Heart left ventricle (tissue), 16 donors: ENCODE results near the gene CD99L2. TPM values are rescaled to one million over a fixed set of nuclear protein-coding genes. Genes with fewer than 3 reads are reported as not detected.

Experiments
- ATAC-seq, 4 donors: fragments of 200-7000 bp; cut with Tn5 transposase; one replicate each; pipeline ENCODE4 v1.9.1; 2020 to 2022; ENCODE audit warnings: moderate library complexity in 4 of 4, mild to moderate bottlenecking in 3 of 4, moderate number of reproducible peaks in 1 of 4
- DNase-seq, 5 donors: peaks; one replicate each; pipeline ENCODE4 v3.0.0-alpha.2; 2020
- H3K27ac ChIP-seq, 12 donors: fragments of 200-600 bp; sonication (generic) in 4 of 12; one replicate each; pipeline versions ENCODE4 v1.5.0 to v1.8.0; 2016 to 2022; ENCODE audit warnings: mild to moderate bottlenecking in 2 of 12
- H3K27me3 ChIP-seq, 9 donors: fragments of 200-600 bp; sonication (generic) in 2 of 9; one replicate each; pipeline versions ENCODE4 v1.5.1 to v1.8.0; 2016 to 2022; ENCODE audit warnings: mild to moderate bottlenecking in 3 of 9
- H3K36me3 ChIP-seq, 9 donors: fragments of 200-600 bp; sonication (generic) in 2 of 9; one replicate each; pipeline versions ENCODE4 v1.5.0 to v1.8.0; 2018 to 2022; ENCODE audit warnings: mild to moderate bottlenecking in 2 of 9
- H3K4me1 ChIP-seq, 12 donors: fragments of 200-600 bp; sonication (generic) in 4 of 12; one replicate each; pipeline versions ENCODE4 v1.5.0 to v1.8.0; 2016 to 2022; ENCODE audit warnings: mild to moderate bottlenecking in 3 of 12
- H3K4me3 ChIP-seq, 12 donors: fragments of 200-600 bp; sonication (generic) in 4 of 12; one replicate each; pipeline versions ENCODE4 v1.5.0 to v1.8.0; 2017 to 2022; ENCODE audit warnings: mild to moderate bottlenecking in 9 of 12, moderate library complexity in 4 of 12
- H3K9me3 ChIP-seq, 12 donors: fragments of 200-600 bp; sonication (generic) in 4 of 12; one replicate each; pipeline versions ENCODE4 v1.5.0 to v1.8.0; 2016 to 2022; ENCODE audit warnings: mild to moderate bottlenecking in 1 of 12
- POLR2A ChIP-seq, 2 donors: fragments of 450-650 bp; IDR thresholded peaks; one replicate each; pipeline ENCODE4 v1.6.1; 2017; ENCODE audit warnings: antibody characterized with exemption in 2 of 2, mild to moderate bottlenecking in 2 of 2, moderate library complexity in 2 of 2
- WGBS, 4 donors: extraction: QIAGEN DNeasy Blood & Tissue Kit in 2 of 4; methylation state at CpG; one replicate each; pipeline versions ENCODE4 v1.1.5 to v1.1.7; 2013 to 2018; 5-methylcytosine and 5-hydroxymethylcytosine counted together
- intact Hi-C, 10 donors: fragments of 100-400 bp; cut with DNase I; formaldehyde crosslinking; loops; one replicate each; pipeline versions ENCODE4 v1.11.1 to v1.14.2; 2022
- polyA plus RNA-seq, 2 donors: library from polyadenylated mRNA; stranded (reverse); fragments of 200-250 nt; gene quantifications; one replicate each; pipeline ENCODE4 v1.2.3, GENCODE V29; 2013
- total RNA-seq, 9 donors: library from RNA; depleted of rRNA in 2 of 9; stranded (reverse); fragments of >200 nt in 2 of 9; fragmentation: NEBNext Ultra II Directional in 3 of 9; extraction: Animal tissue kit (Norgen Biotek cat#: 25700) in 3 of 9; gene quantifications; one replicate each; pipeline versions ENCODE4 v1.1.0 to v1.2.4, GENCODE V29; 2016 to 2023
- TF ChIP-seq, protein P1 (sequence below), 12 donors: fragments of 200-600 bp; sonication (generic) in 4 of 12; IDR thresholded peaks; one replicate each; pipeline versions ENCODE4 v1.5.0 to v1.8.0; 2018 to 2022; ENCODE audit warnings: antibody characterized with exemption in 12 of 12, mild to moderate bottlenecking in 5 of 12
- donor health status: ischemic (EF 13 %, LVEDD 7.1; RV severe dilation, severe dysfunction).
- donor health status: healthy with polysubstance abuse.
- donor health status: DM: no; HTN: yes; CAD: no.
- donor health status: DM: no; HTN: no; CAD: no.
- donor health status: ischemic (EF 25% LVEDD 6.9; RV normal size, moderate dysfunction).
- donor health status: ischemic (EF 25% LVEDD 5.7; RV mildly dilated, moderate dysfunction).
- donor health status: healthy.
- donor health status: DM: yes; HTN: yes; CAD: no.
- donor health status: ischemic (EF 35%, LVEDD 5.7; RV mildly dilated, moderate dysfunction).
- donor health status: nonischemic (EF 11% LVEDD 7.7; RV severe dilation, severe dysfunction).
- donor health status: DM: yes; HTN: yes; CAD: no.
- donor health status: PGD.
- donor health status: ischemic (EF 29% LVEDD 5.4; RV normal size, mild dysfunction).
- donor health status: nonischemic (EF 23%, LVEDD 6.1; RV moderate dilation, normal function).

The CD99L2 gene
- total and polyA plus RNA-seq, 11 donors = 51.9 to 115 (median 82.1) TPM

DNA sequence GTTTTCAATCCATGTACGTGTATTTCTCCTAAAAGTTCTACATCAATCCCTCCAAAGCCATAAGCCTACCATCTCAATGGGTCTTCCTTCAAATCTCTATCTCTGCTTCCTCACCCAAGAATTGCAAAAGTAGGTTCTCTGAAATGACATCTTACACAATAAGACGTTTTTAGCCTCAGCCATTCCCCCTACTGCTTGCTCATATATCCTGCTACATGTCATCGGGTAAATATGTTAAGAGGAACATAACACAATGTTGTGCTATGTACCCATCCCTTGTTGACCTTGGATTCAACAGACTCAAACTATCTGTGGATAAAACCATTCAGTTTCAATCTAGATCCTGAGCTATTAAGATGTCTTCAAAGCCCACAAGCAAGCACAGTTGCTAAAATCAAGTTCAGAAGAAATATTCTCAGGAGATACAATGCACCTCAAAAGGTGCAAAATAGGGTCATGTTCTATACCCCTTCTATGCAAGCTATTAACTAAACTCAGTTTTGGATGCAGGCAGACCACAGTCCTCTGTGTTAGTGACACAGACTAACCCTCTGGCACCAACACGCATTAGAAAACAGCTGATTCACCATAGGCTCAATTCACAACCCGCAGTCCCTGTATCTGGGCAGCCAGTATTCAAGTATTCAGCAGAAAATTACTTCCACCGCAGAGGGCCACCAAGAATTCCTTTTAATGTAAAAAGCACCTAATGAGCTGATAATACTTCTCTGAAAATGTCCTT lies 56.8 kb downstream of the CD99L2 start:
- Histone ChIP-seq H3K27ac (peak overlapping the region in 1 of 12 donors; percentile 53), H3K27me3 (no peaks in the 10 kb centered on the region), H3K36me3 (no peaks in the 10 kb centered on the region), H3K4me3 (no peak overlapping the region), H3K9me3 (no peaks in the 10 kb centered on the region), H3K4me1 (peaks cover 0 to 6% (median 0%) of the 10 kb centered on the region in 12 donors)
- DNase-seq (no peak), ATAC-seq (no peak)
- TF ChIP-seq POLR2A (IDR thresholded peaks at IDR 0.05) = no peak
- TF ChIP-seq, protein P1, sequence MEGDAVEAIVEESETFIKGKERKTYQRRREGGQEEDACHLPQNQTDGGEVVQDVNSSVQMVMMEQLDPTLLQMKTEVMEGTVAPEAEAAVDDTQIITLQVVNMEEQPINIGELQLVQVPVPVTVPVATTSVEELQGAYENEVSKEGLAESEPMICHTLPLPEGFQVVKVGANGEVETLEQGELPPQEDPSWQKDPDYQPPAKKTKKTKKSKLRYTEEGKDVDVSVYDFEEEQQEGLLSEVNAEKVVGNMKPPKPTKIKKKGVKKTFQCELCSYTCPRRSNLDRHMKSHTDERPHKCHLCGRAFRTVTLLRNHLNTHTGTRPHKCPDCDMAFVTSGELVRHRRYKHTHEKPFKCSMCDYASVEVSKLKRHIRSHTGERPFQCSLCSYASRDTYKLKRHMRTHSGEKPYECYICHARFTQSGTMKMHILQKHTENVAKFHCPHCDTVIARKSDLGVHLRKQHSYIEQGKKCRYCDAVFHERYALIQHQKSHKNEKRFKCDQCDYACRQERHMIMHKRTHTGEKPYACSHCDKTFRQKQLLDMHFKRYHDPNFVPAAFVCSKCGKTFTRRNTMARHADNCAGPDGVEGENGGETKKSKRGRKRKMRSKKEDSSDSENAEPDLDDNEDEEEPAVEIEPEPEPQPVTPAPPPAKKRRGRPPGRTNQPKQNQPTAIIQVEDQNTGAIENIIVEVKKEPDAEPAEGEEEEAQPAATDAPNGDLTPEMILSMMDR (IDR thresholded peaks at IDR 0.05) = no peak
- intact Hi-C loops = no loop called here
- 63 to 80% (median 71%) methylated on average over 6 of the region's 6 CpGs for WGBS, 4 donors

DNA sequence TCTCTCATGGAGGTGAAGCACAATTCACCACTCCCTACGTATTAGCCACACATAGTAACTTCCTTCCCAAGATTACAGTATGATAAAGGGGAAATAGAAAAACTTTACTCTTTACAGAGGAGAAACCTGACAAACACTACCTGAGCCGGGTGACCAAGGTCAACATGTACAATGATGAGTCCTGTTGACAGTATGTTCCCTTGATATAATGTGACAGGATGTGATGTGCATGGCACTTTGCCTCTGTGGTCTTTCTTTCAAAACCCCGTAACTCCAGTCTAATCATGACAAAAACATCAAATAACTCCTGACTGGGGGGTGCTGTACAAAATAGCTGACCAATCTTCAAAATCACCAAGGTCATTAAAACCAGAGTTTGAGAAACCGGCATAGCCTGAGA lies 60.6 kb downstream of the CD99L2 start:
- Histone ChIP-seq H3K4me3 (no peak overlapping the region), H3K27ac (no peak overlapping the region), H3K36me3 (no peaks in the 10 kb centered on the region), H3K9me3 (peaks cover 0 to 19% (median 0%) of the 10 kb centered on the region in 12 donors), H3K27me3 (no peaks in the 10 kb centered on the region), H3K4me1 (peaks cover 0 to 6% (median 0%) of the 10 kb centered on the region in 12 donors)
- intact Hi-C loops = no loop called here
- WGBS, 4 donors = 73 to 86% (median 78%) methylated on average over 4 of the region's 4 CpGs
- DNase-seq (no peak), ATAC-seq (no peak)
- TF ChIP-seq, protein P1 (IDR thresholded peaks at IDR 0.05) = no peak
- TF ChIP-seq POLR2A (IDR thresholded peaks at IDR 0.05) = no peak

DNA sequence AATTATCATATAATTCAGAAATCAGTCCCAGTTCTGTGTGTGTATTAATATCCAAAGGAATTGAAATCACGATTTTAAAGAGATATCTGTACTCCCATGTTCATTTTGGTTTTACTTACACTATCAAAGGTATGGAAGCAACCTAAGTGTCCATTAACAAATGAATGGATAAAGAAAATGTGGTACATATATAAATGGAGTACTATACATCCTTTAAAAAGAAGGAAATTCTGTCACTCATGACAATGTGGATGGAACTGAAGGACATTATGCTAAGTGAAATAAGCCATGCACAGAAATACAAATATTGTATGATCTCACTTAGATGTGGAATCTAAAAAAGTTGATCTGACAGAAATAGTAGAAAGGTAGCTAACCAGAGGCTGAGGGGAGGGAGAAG lies 63.8 kb downstream of the CD99L2 start:
- TF ChIP-seq POLR2A (IDR thresholded peaks at IDR 0.05) = no peak
- TF ChIP-seq, protein P1 (IDR thresholded peaks at IDR 0.05) = no peak
- no peak for ATAC-seq
- Histone ChIP-seq H3K4me3 (no peak overlapping the region), H3K27ac (no peak overlapping the region), H3K4me1 (no peaks in the 10 kb centered on the region), H3K36me3 (peaks cover 0 to 10% (median 0%) of the 10 kb centered on the region in 9 donors), H3K9me3 (peaks cover 0 to 19% (median 0%) of the 10 kb centered on the region in 12 donors), H3K27me3 (no peaks in the 10 kb centered on the region)
- intact Hi-C loops = no loop called here
- DNase-seq = no peak
- 52 to 98% (median 77%) methylated on average over 1 of the region's 1 CpG for whole genome bisulfite sequencing, 4 donors

DNA sequence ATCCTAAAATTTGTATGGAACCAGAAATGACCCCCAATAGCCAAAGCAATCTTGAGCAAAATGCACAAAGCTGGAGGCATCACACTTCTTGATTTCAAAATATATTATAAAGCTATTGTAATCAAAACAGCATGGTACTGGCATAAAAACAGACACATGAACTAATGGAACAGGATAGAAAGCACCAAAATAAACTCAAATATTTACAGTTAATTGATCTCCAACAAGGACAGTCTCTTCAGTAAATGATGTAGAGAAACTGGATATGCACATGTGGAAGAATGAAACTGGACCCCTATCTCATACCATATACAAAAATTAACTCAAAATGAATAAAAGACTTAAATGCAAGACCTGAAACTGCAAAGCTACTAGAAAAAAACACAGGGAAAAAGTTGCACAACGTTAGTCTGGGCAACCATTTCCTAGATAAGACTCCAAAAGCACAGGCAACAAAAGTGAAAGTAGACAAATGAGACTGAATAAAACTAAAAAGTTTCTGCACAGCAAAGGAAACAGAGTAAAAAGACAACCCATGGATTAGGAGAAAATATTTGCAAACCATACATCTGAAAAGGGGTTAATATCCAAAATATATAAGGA lies 64.9 kb downstream of the CD99L2 start:
- peak overlapping the region in 1 of 12 donors; percentile 20 for H3K27ac ChIP-seq
- H3K9me3 ChIP-seq = peaks cover 0 to 19% (median 0%) of the 10 kb centered on the region in 12 donors
- WGBS, 4 donors = 29 to 65% (median 48%) methylated on average over 1 of the region's 1 CpG
- ATAC-seq = no peak
- H3K4me3 ChIP-seq = no peak overlapping the region
- no peaks in the 10 kb centered on the region for H3K27me3 ChIP-seq
- no peak for DNase-seq
- peaks cover 0 to 14% (median 0%) of the 10 kb centered on the region in 9 donors for H3K36me3 ChIP-seq
- H3K4me1 ChIP-seq = no peaks in the 10 kb centered on the region
- intact Hi-C loops = no loop called here
- TF ChIP-seq POLR2A (IDR thresholded peaks at IDR 0.05) = no peak
- TF ChIP-seq, protein P1 (IDR thresholded peaks at IDR 0.05) = no peak
